GM12891 (cell line): ENCODE measurements around the gene SGCE.

Experiments used
- POLR2A ChIP-seq: IDR thresholded peaks from 2 replicates; pipeline ENCODE4 v1.6.1; 2011; ENCODE audit warnings: low read depth, low read length, control low read depth
- POLR2AphosphoS5 ChIP-seq: IDR thresholded peaks from 2 replicates; pipeline ENCODE4 v1.6.1; 2011; ENCODE audit warnings: low read depth, low read length, control low read depth
- SPI1 ChIP-seq: IDR thresholded peaks from 2 replicates; pipeline ENCODE4 v1.6.1; 2011; ENCODE audit warnings: low read depth, low read length, control low read depth

GRCh38 chr7:94579470-94579869 lies 76.5 kb downstream of the SGCE start:
- TF ChIP-seq POLR2A (no peak), POLR2AphosphoS5 (no peak), SPI1 (no peak)
